Measurements from ENCODE around the gene PKN3. TPM values are rescaled to one million over a fixed set of nuclear protein-coding genes. Genes with fewer than 3 reads are reported as not detected.

Gene PKN3
- total RNA-seq, 1 donor from 2014 or later, result 5.9 TPM

DNA sequence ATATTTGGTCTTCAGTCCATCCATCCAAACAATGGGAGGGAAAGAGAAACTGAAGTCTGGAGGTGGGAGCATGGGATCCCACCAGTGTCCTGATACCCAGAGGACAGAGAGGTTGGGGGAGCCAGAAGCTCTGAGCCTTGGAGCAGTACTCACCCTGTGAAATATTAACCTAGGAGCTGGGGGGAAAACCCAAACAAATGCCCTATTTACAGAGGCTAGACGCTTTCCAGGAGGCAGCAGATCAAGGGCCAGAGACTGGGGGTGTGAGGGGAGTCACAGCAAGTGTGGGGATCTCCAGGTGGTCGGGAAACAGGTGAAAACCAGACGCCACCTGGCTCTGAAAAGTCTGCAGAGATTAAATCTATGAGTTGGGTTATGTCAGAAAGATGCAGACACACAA lies 63.2 kb downstream of the PKN3 start:
- H3K27me3 Mint-ChIP-seq (ENCODE audit: low read depth), result no peaks in the 10 kb centered on the region
- no peak for DNase-seq (ENCODE audit: low spot score in 2 of 2, unreplicated experiment in 2 of 2)
- H3K36me3 Mint-ChIP-seq, result peaks cover 4% of the 10 kb centered on the region
- no peak overlapping the region for H3K27ac Mint-ChIP-seq
- peaks cover 6% of the 10 kb centered on the region for H3K4me1 Mint-ChIP-seq
- TF ChIP-seq, protein P1, sequence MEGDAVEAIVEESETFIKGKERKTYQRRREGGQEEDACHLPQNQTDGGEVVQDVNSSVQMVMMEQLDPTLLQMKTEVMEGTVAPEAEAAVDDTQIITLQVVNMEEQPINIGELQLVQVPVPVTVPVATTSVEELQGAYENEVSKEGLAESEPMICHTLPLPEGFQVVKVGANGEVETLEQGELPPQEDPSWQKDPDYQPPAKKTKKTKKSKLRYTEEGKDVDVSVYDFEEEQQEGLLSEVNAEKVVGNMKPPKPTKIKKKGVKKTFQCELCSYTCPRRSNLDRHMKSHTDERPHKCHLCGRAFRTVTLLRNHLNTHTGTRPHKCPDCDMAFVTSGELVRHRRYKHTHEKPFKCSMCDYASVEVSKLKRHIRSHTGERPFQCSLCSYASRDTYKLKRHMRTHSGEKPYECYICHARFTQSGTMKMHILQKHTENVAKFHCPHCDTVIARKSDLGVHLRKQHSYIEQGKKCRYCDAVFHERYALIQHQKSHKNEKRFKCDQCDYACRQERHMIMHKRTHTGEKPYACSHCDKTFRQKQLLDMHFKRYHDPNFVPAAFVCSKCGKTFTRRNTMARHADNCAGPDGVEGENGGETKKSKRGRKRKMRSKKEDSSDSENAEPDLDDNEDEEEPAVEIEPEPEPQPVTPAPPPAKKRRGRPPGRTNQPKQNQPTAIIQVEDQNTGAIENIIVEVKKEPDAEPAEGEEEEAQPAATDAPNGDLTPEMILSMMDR (IDR thresholded peaks at IDR 0.05; ENCODE audit: unreplicated experiment), result no peak
- no peak overlapping the region for H3K4me3 Mint-ChIP-seq
- no peaks in the 10 kb centered on the region for H3K9me3 Mint-ChIP-seq

DNA sequence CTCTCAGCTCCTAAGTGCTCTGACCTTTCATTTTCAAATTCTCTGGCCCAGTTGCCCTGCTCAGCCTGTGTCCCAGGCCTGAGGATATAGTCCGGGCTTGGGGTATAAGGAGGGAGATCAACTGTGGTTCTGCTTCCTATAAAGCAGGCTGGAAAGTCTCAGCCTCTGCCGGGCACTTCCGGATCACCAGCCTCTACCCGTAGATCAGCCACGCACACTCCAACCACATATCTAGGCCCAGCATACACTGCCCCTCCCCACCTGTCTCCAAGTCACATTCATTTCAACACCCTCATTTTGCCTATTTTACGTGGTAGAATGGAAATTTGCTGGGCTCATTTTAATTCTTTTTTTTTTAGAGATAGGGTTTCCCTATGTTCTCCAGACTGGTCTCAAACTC lies 66.3 kb downstream of the PKN3 start:
- Mint-ChIP-seq H3K36me3 (peaks cover 4% of the 10 kb centered on the region), H3K4me1 (peaks cover 17% of the 10 kb centered on the region), H3K9me3 (no peaks in the 10 kb centered on the region), H3K27me3 (ENCODE audit: low read depth) (no peaks in the 10 kb centered on the region), H3K4me3 (no peak overlapping the region), H3K27ac (no peak overlapping the region)
- TF ChIP-seq, protein P1 (IDR thresholded peaks at IDR 0.05; ENCODE audit: unreplicated experiment), result no peak
- no peak for DNase-seq (ENCODE audit: low spot score in 2 of 2, unreplicated experiment in 2 of 2)

Other genes with a start within 250 kb of the PKN3 start
- gene ODF2, start 246.5 kb upstream of the PKN3 start, total RNA-seq, result 41.2 to 42.4 TPM (median 42.0 TPM) in 3 replicates
- gene GLE1, start 197.8 kb upstream of the PKN3 start, total RNA-seq, result 15.6 to 16.8 TPM (median 16.7 TPM) in 3 replicates
- 441 to 458 TPM (median 442 TPM) in 3 replicates for gene SPTAN1, start 149.9 kb upstream of the PKN3 start, total RNA-seq
- 35.2 to 38.3 TPM (median 37.2 TPM) in 3 replicates for gene DYNC2I2, start 45.7 kb upstream of the PKN3 start, total RNA-seq
- 443 to 471 TPM (median 467 TPM) in 3 replicates for gene SET, start 13.3 kb upstream of the PKN3 start, total RNA-seq
- gene ZDHHC12, start 21.6 kb downstream of the PKN3 start, total RNA-seq, result 20.7 to 22.6 TPM (median 21.6 TPM) in 3 replicates
- 37.2 to 39.0 TPM (median 38.7 TPM) in 3 replicates for gene ZER1, start 69.4 kb downstream of the PKN3 start, total RNA-seq
- 34.9 to 37.8 TPM (median 35.4 TPM) in 3 replicates for gene TBC1D13, start 84.8 kb downstream of the PKN3 start, total RNA-seq
- gene ENDOG, start 116.0 kb downstream of the PKN3 start, total RNA-seq, result 9.8 to 10.4 TPM (median 10.1 TPM) in 3 replicates
- 34.6 to 44.8 TPM (median 38.1 TPM) in 3 replicates for gene SPOUT1, start 127.3 kb downstream of the PKN3 start, total RNA-seq
- gene KYAT1, start 179.4 kb downstream of the PKN3 start, total RNA-seq, result 6.6 to 9.2 TPM (median 8.0 TPM) in 3 replicates
- gene LRRC8A, start 179.6 kb downstream of the PKN3 start, total RNA-seq, result 33.9 to 35.9 TPM (median 34.6 TPM) in 3 replicates
- 22.2 to 25.4 TPM (median 24.3 TPM) in 3 replicates for gene PHYHD1, start 218.5 kb downstream of the PKN3 start, total RNA-seq
- gene DOLK, start 245.1 kb downstream of the PKN3 start, total RNA-seq, result 16.7 to 17.0 TPM (median 16.9 TPM) in 3 replicates
- 49.5 to 56.6 TPM (median 51.7 TPM) in 3 replicates for gene NUP188, start 245.2 kb downstream of the PKN3 start, total RNA-seq

Measured in mesothelial cell of epicardium (in vitro differentiated cells).